Suppressor macrophage treated with lipopolysaccharide for 4 hours (primary cell): ENCODE data around the gene GLIS1.

Source experiments
- DNase-seq: peaks from one replicate; pipeline ENCODE4 v3.0.0-alpha.2; 2020

The GLIS1 gene

GRCh38 chr1:53501065-53502005 is 237.6 kb downstream of the GLIS1 start:
- DNase-seq: no peak

- DNase-seq: no peak
These were observed 238.5 kb downstream of the GLIS1 start for GRCh38 chr1:53500204-53501064.

GRCh38 chr1:53499257-53500203 is 239.4 kb downstream of the GLIS1 start:
- DNase-seq: no peak

DNA sequence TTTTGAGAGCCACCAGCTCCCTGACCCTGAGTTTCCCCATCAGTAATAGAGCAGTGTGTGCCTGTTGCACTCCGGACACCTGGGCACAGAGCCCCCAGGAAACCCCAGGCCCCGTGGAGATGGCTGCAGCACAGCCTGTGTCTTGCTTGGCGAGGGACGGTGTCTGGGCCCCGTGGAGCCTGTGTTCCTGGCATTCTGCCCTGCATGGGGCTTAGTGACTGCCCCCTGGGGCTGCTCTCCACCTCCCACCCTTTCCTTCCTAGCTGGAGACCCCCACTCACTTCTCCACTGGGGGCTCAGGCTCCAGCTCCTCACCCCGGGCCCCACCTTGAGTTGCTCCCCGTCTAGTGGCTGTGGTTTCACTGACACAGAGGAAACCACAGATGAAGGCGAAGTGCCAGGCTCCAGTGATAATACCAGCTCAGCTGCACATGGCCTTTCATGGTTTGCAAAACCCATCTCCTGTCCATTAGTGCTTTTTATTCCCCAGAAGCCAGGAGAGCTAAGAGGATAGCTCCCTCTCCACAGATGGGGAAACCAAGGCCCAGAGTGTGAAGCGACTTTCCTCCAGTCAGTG is 240.3 kb downstream of the GLIS1 start:
- DNase-seq: no peak

GRCh38 chr1:53495633-53496345 is 243.2 kb downstream of the GLIS1 start:
- DNase-seq: peak; percentile 63

GRCh38 chr1:53490351-53490750 is 248.6 kb downstream of the GLIS1 start:
- no peak for DNase-seq

DNA sequence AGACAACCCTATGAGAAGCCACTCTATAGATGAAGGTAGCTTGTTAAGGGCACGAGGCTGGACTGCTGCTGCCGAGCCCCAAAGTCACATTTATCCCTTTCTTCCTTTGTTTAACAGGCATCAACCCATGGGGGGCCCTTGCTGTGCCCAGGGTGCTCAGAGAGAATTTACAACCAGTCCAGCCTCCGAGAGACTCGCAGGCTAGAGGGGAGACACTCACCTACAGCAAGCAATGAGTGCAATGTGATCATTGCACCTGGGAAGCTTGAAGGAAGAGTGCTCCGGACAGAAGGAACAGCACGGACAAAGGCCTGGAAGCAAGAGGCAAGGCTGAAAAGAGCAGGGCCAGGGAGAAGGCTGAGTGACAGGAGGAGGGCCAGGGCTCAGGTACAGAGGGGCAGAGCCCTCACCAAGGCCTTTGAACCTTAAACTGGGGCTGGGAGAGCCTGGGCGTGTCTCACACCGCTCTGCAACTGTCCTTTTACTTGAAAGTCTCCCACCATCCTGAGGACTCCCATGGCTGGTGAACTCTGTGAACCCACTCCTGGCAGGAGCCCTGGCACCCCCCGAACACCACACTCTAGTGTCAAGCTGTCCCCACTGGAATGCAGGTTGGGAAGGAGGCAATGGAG is 252.5 kb downstream of the GLIS1 start:
- no peak for DNase-seq

DNA sequence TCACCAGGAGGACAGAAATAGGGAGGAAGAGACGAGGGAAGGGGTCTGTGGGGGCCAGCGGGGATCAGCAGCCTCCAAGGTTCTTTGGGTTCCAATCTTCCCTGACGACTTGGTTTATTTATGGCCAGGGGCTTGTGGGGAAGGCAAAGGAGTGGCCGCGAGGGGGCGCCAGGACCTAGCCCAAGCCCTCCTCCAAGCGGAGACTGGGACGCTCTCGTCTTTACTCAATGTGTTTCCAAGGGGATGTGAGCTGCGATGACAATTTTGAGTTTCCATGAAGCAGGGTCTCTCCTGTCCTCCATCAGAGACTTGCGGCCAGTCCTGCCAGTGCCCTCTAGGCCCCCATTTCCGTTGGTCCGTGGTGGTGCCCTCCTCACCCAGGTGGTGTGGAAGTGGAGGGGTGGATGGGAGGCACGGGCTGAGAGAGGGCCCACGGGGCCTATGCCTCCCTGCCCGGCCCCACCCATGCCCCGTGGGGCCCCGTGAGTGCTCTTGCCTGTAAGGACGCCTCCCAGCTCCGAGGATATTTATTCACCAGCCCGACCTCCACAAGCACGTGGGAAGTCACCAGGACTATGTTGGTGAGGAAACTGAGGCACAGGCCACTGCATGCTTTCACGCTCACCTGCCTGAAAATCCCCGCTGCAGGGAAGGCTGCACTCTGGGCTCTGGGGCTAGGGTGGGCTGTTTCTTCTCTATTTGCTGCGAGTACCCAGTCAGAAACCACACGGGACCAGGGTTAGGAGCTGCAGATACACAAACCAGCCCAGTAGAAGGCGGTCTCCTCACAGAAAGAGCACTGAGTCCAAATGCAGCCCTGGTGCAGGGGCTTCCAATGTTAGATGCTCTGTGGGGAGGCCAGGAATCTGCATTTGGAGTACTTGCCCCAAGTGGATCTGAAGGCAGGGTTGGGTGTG is 253.2 kb downstream of the GLIS1 start:
- peak; percentile 80 for DNase-seq

- DNase-seq: no peak
These were observed 254.1 kb downstream of the GLIS1 start for GRCh38 chr1:53484705-53485477.

DNA sequence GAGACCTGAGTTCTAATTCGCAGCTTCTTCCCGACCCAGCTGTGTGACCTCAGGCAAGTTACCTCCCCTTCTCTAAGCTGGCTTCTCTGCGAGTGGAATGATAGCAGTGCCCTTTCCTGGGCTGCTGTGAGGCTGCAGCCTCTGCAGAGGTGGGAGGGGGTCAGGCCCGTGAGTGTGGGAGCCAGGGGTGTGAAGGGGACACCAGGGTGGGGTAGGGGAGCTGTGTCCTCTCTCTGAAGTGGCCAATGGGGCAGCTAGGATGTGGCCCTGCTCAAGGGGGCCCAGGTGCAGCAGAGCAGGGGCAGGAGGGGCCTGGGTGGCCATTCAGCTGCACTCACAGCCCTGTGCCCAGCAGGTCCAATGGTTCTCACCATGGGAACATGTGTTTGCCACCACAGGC is 255.3 kb downstream of the GLIS1 start:
- DNase-seq: no peak

GRCh38 chr1:53483170-53483569 is 255.8 kb downstream of the GLIS1 start:
- DNase-seq: no peak

GRCh38 chr1:53482441-53483153 is 256.4 kb downstream of the GLIS1 start:
- DNase-seq: no peak

DNA sequence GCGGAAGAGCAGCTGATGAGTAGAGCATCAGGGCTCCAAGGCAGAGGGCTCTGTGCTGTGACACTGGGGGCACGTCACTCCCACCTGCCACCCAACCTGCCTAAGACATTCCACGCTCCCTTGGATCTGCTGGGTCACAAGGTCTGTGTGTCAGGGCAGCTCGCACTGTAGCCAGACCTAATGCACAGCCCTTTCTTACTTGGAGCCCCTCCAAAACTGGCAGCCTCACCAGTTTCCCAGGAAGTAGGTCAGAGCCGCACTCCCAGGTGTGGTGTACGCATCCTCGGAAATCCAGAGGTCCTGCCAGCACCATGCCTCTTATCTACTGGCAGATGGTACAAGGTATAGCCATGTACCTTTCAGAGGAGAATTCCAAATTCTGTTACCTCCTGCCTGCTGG is 257.5 kb downstream of the GLIS1 start:
- DNase-seq: no peak

DNA sequence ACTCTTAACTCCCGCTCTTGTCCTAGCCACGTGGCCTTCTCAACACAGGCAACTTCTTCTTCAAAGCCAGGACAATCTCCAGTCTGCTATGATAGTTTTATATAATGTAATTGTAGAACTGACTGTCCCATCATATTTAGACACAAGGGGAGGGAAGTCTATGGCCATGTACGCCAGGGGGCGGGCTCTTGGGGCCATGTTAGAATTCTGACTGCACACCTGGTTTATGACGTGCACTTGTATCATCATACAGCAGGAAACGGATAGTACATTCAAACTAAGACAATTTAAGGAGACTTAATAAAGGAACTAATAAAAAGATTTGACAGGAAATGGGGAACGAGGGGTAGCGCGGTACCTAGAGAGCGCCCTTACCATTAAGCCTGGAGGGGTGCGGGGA is 258.3 kb downstream of the GLIS1 start:
- DNase-seq: no peak

DNA sequence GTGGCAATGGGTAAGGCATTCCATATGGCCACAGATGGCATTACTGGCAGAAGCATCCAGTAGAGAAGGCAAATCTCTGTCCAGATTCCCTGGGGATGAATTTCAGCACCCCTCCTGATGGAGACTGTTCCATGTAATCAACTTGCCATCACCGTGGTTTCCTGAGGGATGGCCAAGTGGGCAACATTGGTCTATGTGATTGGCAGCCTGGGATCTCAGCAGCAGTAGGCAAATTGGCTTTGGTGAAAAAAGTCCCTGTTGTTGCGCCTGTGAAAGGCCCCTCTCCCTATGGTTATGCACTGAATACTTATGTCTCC is 260.5 kb downstream of the GLIS1 start:
- no peak for DNase-seq

- no peak for DNase-seq
These were observed 261.1 kb downstream of the GLIS1 start for GRCh38 chr1:53477651-53478501.

- no peak for DNase-seq
These were observed 262.4 kb downstream of the GLIS1 start for GRCh38 chr1:53476579-53476978.

- no peak for DNase-seq
These were observed 263.3 kb downstream of the GLIS1 start for GRCh38 chr1:53475664-53476063.
